ENCODE measurements around the gene LYPLA2. TPM values are rescaled to one million over a fixed set of nuclear protein-coding genes. Genes with fewer than 3 reads are reported as not detected.
A peak's percentile ranks its signal among the peaks of the same experiment; 100 is the strongest.

The LYPLA2 gene
- total and polyA plus RNA-seq, 2 donors (not counting 1 experiment from before 2014, with no cell fraction given), result 50.6 to 60.5 TPM

- peak within 1 kb of the TSS; percentile 94 for H3K27ac Mint-ChIP-seq
- ChIA-PET POLR2A (interaction anchor here (0.6 to 1.8 kb wide), 10 partner anchors 15 to 124 kb away, joined by 3 to 20 read pairs (median 4); partner anchors contain the start of gene RPL11), CTCF (interaction anchor here (0.9 to 7.8 kb wide), 13 partner anchors 8 to 204 kb away, joined by 3 to 112 read pairs (median 3); partner anchors contain the start of genes PITHD1 and RPL11)
- ATAC-seq (ENCODE audit: low read depth), result peak; percentile 91
- H3K27ac ChIP-seq (ENCODE audit: low read length in 2 of 2), result peak within 1 kb of the TSS; percentile 68 to 88
- H2AFZ ChIP-seq (ENCODE audit: insufficient read depth, low read depth, low read length, poor library complexity, severe bottlenecking), result peak within 1 kb of the TSS; percentile 95
- peak within 1 kb of the TSS; percentile 91 for H3K4me2 ChIP-seq (replicated peaks; ENCODE audit: low read depth, low read length, poor library complexity, severe bottlenecking)
- TF ChIP-seq EZH2 (IDR thresholded peaks at IDR 0.05; ENCODE audit: borderline replicate concordance, insufficient read depth, low read depth, low read length, poor library complexity, severe bottlenecking), result no peak
- TF ChIP-seq CTCF (IDR thresholded peaks at IDR 0.05), result no peak
- H3K9me3 Mint-ChIP-seq (ENCODE audit: insufficient read depth), result no peaks in the 10 kb centered on the region
- intact Hi-C loops (cut with micrococcal nuclease), result loop anchor here (1.0 to 2.0 kb wide), 4 partner anchors 15 to 212 kb away; partner anchors contain the start of genes E2F2, GALE and RPL11
- H3K79me2 ChIP-seq (ENCODE audit: control insufficient read depth, insufficient read depth, low read length), result peaks cover 51% of the 10 kb centered on the region
- peak within 1 kb of the TSS; percentile 72 to 92 (median 86) for H3K4me3 ChIP-seq (ENCODE audit: control extremely low read depth in 1 of 5, extremely low read depth in 1 of 5, insufficient read depth in 1 of 5, low read depth in 2 of 5, low read length in 4 of 5)
- no peaks in the 10 kb centered on the region for H3K27me3 ChIP-seq (replicated peaks in 1 of 4; ENCODE audit: control extremely low read depth in 1 of 4, control insufficient read depth in 3 of 4, insufficient read depth in 4 of 4, low read length in 3 of 4)
- H3K36me3 ChIP-seq (replicated peaks in 1 of 2; ENCODE audit: control extremely low read depth in 1 of 2, control insufficient read depth in 1 of 2, extremely low read depth in 1 of 2, insufficient read depth in 2 of 2, low read length in 1 of 2), result peaks cover 1 to 13% of the 10 kb centered on the region in 2 experiments
- WGBS (ENCODE audit: insufficient coverage), result under 1% methylated on average over 115 of the region's 119 CpGs
- peak within 1 kb of the TSS; percentile 93 for H3K4me3 Mint-ChIP-seq
- H3K4me1 ChIP-seq (ENCODE audit: control insufficient read depth in 2 of 2, insufficient read depth in 2 of 2, low read length in 2 of 2), result peaks cover 22 to 36% of the 10 kb centered on the region in 2 donors
- H3K4me1 Mint-ChIP-seq, result peaks cover 51% of the 10 kb centered on the region
- H4K20me1 ChIP-seq (ENCODE audit: control insufficient read depth, insufficient read depth, low read length, poor library complexity, severe bottlenecking), result peaks cover 44% of the 10 kb centered on the region
- H3K27me3 Mint-ChIP-seq, result no peaks in the 10 kb centered on the region
- peak; percentile 84 for DNase-seq
- H3K9me3 ChIP-seq (ENCODE audit: control extremely low read depth in 1 of 3, control insufficient read depth in 2 of 3, insufficient read depth in 1 of 3, low read length in 2 of 3), result no peaks in the 10 kb centered on the region
- H3K9ac ChIP-seq (ENCODE audit: low read length), result peak within 1 kb of the TSS; percentile 80
Measured at GRCh38 chr1:23743287-23744152, 47.4 kb upstream of the LYPLA2 start, which contains the start of gene ELOA. Gene ELOA (plus strand): TSS chr1:23743471. CDS start chr1:23743504, 33 bp downstream.
